ENCODE measurements around the gene CPVL. TPM values are rescaled to one million over a fixed set of nuclear protein-coding genes. Genes with fewer than 3 reads are reported as not detected.

Gene CPVL
- total RNA-seq, 1 donor from 2014 or later, result 22.2 TPM

GRCh38 chr7:28976022-28976421, 170.3 kb downstream of the CPVL start:
- no peak overlapping the region for H3K4me3 ChIP-seq (ENCODE audit: insufficient read depth, low read depth, low read length)
- Mint-ChIP-seq H3K9me3 (ENCODE audit: unreplicated experiment) (peaks cover 24% of the 10 kb centered on the region), H3K27me3 (ENCODE audit: low read depth, unreplicated experiment) (no peaks in the 10 kb centered on the region), H3K27ac (ENCODE audit: unreplicated experiment) (no peak overlapping the region), H3K4me1 (ENCODE audit: low read depth, unreplicated experiment) (no peaks in the 10 kb centered on the region), H3K4me3 (ENCODE audit: unreplicated experiment) (no peak overlapping the region), H3K36me3 (ENCODE audit: low read depth, unreplicated experiment) (no peaks in the 10 kb centered on the region)
- FAIRE-seq (no peak), DNase-seq (ENCODE audit: low read depth) (no peak)
- H3K27ac ChIP-seq (ENCODE audit: low read depth, low read length), result no peak overlapping the region
- TF ChIP-seq EZH2 (IDR thresholded peaks at IDR 0.05; ENCODE audit: insufficient read depth, low read length) (no peak), CTCF (IDR thresholded peaks at IDR 0.05; ENCODE audit: insufficient read depth, low read depth, low read length) (no peak)
- no peak overlapping the region for H3K4me2 ChIP-seq (ENCODE audit: low read length)
- H3K79me2 ChIP-seq (ENCODE audit: insufficient read depth, low read length), result no peaks in the 10 kb centered on the region
- peaks cover 14% of the 10 kb centered on the region for H3K9me3 ChIP-seq (ENCODE audit: insufficient read depth, low read depth, low read length)
- H3K9ac ChIP-seq (ENCODE audit: low read length), result no peak overlapping the region
- H3K27me3 ChIP-seq (ENCODE audit: insufficient read depth, low read length), result no peaks in the 10 kb centered on the region
- H2AFZ ChIP-seq (ENCODE audit: low read depth, low read length), result no peak overlapping the region
- H3K4me1 ChIP-seq (ENCODE audit: insufficient read depth, low read length), result no peaks in the 10 kb centered on the region
- no peaks in the 10 kb centered on the region for H4K20me1 ChIP-seq (ENCODE audit: insufficient read depth, low read length)
- no peaks in the 10 kb centered on the region for H3K36me3 ChIP-seq (ENCODE audit: insufficient read depth, low read length)

- Mint-ChIP-seq H3K4me1 (ENCODE audit: low read depth, unreplicated experiment) (no peaks in the 10 kb centered on the region), H3K9me3 (ENCODE audit: unreplicated experiment) (peaks cover 25% of the 10 kb centered on the region)
- no peak overlapping the region for H3K4me3 ChIP-seq (ENCODE audit: insufficient read depth, low read depth, low read length)
Measured at GRCh38 chr7:28973591-28973990, 172.7 kb downstream of the CPVL start.

More at GRCh38 chr7:28973591-28973990, 172.7 kb downstream of the CPVL start:
- peaks cover 16% of the 10 kb centered on the region for H3K9me3 ChIP-seq (ENCODE audit: insufficient read depth, low read depth, low read length)
- no peaks in the 10 kb centered on the region for H4K20me1 ChIP-seq (ENCODE audit: insufficient read depth, low read length)
- H3K4me3 Mint-ChIP-seq (ENCODE audit: unreplicated experiment), result no peak overlapping the region
- no peaks in the 10 kb centered on the region for H3K4me1 ChIP-seq (ENCODE audit: insufficient read depth, low read length)
- no peak overlapping the region for H3K9ac ChIP-seq (ENCODE audit: low read length)
- TF ChIP-seq EZH2 (IDR thresholded peaks at IDR 0.05; ENCODE audit: insufficient read depth, low read length) (no peak), CTCF (IDR thresholded peaks at IDR 0.05; ENCODE audit: insufficient read depth, low read depth, low read length) (no peak)
- no peaks in the 10 kb centered on the region for H3K27me3 ChIP-seq (ENCODE audit: insufficient read depth, low read length)
- no peak for FAIRE-seq
- DNase-seq (ENCODE audit: low read depth), result no peak
- H3K36me3 ChIP-seq (ENCODE audit: insufficient read depth, low read length), result no peaks in the 10 kb centered on the region
- H3K79me2 ChIP-seq (ENCODE audit: insufficient read depth, low read length), result no peaks in the 10 kb centered on the region
- H3K36me3 Mint-ChIP-seq (ENCODE audit: low read depth, unreplicated experiment), result no peaks in the 10 kb centered on the region
- H3K4me2 ChIP-seq (ENCODE audit: low read length), result no peak overlapping the region
- no peak overlapping the region for H2AFZ ChIP-seq (ENCODE audit: low read depth, low read length)
- no peak overlapping the region for H3K27ac ChIP-seq (ENCODE audit: low read depth, low read length)
- H3K27me3 Mint-ChIP-seq (ENCODE audit: low read depth, unreplicated experiment), result no peaks in the 10 kb centered on the region
- H3K27ac Mint-ChIP-seq (ENCODE audit: unreplicated experiment), result no peak overlapping the region
